ENCODE data around the gene LRRC4.

The LRRC4 gene, protein sequence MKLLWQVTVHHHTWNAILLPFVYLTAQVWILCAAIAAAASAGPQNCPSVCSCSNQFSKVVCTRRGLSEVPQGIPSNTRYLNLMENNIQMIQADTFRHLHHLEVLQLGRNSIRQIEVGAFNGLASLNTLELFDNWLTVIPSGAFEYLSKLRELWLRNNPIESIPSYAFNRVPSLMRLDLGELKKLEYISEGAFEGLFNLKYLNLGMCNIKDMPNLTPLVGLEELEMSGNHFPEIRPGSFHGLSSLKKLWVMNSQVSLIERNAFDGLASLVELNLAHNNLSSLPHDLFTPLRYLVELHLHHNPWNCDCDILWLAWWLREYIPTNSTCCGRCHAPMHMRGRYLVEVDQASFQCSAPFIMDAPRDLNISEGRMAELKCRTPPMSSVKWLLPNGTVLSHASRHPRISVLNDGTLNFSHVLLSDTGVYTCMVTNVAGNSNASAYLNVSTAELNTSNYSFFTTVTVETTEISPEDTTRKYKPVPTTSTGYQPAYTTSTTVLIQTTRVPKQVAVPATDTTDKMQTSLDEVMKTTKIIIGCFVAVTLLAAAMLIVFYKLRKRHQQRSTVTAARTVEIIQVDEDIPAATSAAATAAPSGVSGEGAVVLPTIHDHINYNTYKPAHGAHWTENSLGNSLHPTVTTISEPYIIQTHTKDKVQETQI

DNA sequence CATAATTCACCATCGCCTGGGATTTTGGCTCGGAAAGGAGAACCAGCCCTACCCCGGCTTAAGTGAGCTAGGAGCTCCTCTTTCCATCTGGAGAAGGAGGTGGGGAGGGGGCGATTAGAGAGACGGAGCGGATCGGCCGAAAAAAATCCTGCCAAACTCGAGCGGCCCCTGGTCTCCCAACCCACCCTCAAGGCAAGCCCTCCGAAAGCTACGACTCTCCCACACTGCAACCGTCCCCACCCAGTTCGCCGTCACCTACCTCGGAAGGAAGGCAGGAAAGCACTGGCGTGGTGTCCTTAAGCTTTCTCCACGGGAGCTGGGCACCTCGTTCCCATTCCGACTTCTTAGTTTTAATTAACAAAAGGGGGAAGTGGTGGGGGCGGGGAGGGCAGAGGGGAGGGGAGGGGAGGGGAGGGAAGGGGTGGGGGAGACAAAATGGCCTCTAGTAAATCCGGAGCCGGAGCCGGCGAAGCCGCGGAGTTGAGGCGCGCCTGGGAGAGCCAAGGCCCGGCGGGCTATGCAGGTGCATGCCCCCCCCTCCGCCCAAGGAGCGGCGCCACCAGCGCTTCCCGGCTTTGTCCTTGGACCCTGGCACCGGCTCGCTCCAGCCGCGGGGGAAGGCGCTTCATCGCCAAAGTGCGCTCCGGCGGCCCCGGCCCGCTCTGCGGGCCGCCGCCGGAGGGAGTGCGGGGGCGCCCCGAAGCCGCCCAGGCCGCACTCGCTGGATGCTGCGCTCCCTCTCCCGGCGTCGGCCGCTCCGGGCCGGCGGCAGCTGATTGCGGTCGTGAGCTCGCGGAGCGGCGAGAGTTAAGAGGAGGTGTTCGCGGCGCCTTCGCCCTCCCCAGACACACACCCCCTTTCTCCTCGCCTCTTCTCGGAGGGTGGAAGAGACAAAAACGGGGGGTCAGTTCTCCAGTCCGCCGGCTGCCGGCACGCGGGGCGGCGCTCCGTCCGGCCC is at the start of gene LRRC4:
Gene LRRC4, minus strand, starts transcription at position 784 of the 958 bp plus-strand sequence. CDS start 797 bp downstream, outside the sequence.
- DNase-seq (ENCODE audit: low spot score): peak; percentile 35

DNA sequence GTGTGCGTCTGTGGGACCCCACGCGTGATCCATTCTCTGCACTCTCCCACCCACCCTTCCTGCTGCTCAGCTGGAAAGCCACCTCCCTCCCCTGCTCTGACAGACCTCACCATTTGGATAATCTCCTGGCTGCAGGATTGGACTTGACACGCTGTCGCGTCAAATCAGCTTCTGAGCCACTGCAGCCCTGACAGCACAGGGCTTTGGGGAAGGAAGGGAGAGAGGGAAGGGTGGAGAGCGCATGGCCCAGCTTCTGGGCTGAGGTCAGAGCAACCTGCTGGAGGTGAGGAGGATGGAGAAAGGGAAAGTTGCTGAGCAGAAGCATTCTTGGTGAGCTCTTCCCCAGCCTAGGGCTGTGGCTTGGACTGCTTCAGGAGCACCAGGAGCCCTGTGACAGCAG is 48.9 kb upstream of the LRRC4 start:
- no peak for DNase-seq (ENCODE audit: low spot score)

- no peak for DNase-seq (ENCODE audit: low spot score)
Measured at GRCh38 chr7:128078309-128078708, 47.1 kb upstream of the LRRC4 start.

DNA sequence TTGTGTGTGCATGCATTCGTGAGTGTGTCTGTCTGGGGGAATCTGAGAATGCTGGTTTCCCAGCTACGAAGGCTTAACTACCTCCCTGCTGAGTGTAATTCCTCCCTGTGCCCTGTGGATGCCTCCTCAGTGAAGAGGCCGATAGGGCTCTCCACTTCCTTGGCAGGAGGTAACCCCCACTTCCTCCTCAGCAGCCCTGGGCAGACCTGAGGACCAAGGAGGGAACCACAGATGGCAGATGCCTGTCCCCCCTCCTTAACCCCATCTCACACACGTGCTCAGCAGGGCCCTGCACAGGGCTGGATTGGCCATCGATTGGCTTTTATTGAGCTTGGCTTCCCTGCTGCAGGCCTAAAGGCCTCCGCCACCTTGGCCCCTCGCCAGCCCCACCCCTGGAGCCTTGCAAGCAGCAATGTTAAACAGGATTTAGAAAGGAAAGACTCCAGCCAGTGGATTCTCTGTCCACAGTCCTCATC is 45.6 kb upstream of the LRRC4 start:
- DNase-seq (ENCODE audit: low spot score): no peak

DNA sequence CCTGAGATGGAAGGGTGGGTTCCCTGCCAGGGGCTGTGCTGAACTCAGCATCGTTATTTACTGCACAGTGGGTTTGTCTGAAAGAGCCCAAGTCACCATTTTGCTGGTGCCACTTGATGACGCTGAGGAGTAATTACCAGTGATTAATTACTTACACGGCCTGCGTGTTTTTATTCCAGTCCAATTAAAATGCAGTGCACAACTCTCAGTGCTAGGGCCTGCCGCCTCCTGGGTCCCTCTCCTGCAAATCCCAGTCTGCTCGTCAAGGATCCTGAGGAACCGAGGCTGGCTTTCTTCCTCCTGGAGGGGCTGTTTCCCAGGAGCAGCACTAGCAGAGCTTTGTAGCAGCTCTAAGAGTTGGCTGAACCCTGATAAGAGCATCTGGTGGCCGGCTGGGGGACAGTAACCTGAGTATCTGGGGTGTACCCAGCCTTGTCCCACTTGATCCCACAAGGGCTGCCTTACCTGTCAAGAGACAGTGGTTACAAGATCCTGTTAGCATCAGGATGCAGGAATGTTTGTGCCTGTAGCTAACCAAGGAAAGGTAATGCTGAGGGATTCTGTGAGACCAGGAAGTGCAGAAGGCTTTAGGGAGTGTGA is 45.1 kb upstream of the LRRC4 start:
- DNase-seq (ENCODE audit: low spot score): no peak

GRCh38 chr7:128075242-128076095 is 44.2 kb upstream of the LRRC4 start:
- no peak for DNase-seq (ENCODE audit: low spot score)

GRCh38 chr7:128074736-128075135 is 43.5 kb upstream of the LRRC4 start:
- DNase-seq (ENCODE audit: low spot score): no peak

- no peak for DNase-seq (ENCODE audit: low spot score)
Measured at GRCh38 chr7:128074336-128074735, 43.1 kb upstream of the LRRC4 start.

GRCh38 chr7:128073671-128074310 is 42.6 kb upstream of the LRRC4 start:
- no peak for DNase-seq (ENCODE audit: low spot score)

- no peak for DNase-seq (ENCODE audit: low spot score)
Measured at GRCh38 chr7:128071801-128072200, 40.6 kb upstream of the LRRC4 start.

DNA sequence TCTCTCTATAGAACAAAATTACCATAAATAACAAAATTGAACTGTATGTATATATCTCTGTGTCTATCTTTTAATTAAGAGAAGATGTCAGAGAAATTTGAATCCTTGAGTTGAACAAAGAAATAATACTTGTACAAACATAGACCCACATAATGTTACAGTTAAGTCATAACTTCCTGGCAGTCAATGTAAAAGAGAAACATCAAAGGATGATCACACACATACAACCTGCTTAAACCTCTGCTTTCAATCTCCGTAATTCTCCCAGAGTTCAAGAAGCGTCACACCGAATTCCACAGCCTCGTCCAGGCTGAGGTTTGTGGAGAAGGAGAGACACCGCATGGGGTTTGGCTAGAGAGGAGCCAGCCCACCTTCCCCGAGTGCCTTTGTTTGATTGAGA is 40.1 kb upstream of the LRRC4 start:
- DNase-seq (ENCODE audit: low spot score): no peak

GRCh38 chr7:128069373-128070364 is 38.4 kb upstream of the LRRC4 start:
- no peak for DNase-seq (ENCODE audit: low spot score)

DNA sequence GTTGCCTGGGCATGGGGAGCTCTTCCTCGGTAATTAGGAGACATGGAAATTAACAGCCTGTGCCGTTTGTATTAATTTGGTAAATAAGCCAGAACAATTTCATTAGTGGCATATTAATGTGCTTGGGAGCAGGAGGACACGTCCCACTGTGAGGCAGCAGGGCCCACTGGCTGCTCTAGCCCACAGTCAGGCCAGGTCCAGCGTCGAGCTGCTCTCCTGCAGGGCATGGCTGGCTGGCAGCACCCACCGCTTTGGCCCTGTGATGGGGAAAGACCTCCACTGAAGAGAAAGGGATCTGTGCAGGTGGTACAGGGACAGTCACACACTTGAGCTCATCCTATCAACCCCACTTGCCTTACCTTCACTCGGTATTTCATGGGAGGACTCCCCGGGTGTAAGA is 37.5 kb upstream of the LRRC4 start:
- no peak for DNase-seq (ENCODE audit: low spot score)

GRCh38 chr7:128067983-128068382 is 36.7 kb upstream of the LRRC4 start:
- DNase-seq (ENCODE audit: low spot score): no peak

GRCh38 chr7:128066858-128067257 is 35.6 kb upstream of the LRRC4 start:
- DNase-seq (ENCODE audit: low spot score): no peak

- no peak for DNase-seq (ENCODE audit: low spot score)
Measured at GRCh38 chr7:128066395-128066794, 35.2 kb upstream of the LRRC4 start.

- no peak for DNase-seq (ENCODE audit: low spot score)
Measured at GRCh38 chr7:128065872-128066271, 34.6 kb upstream of the LRRC4 start.

- no peak for DNase-seq (ENCODE audit: low spot score)
Measured at GRCh38 chr7:128063088-128063487, 31.9 kb upstream of the LRRC4 start.

- DNase-seq (ENCODE audit: low spot score): no peak
Measured at GRCh38 chr7:128060018-128060417, 28.8 kb upstream of the LRRC4 start.

Measured in globus pallidus (tissue), 1 donor.